ENCODE results near the gene RNF157. TPM values are rescaled to one million over a fixed set of nuclear protein-coding genes. Genes with fewer than 3 reads are reported as not detected.

The RNF157 gene
- total and polyA plus RNA-seq, 2 of the 13 experiments (the other 11 are each of a cell fraction or from before 2014, with no cell fraction given) = 0.44 to 1.5 TPM

GRCh38 chr17:76119409-76120371, 120.6 kb downstream of the RNF157 start (continued):
- TF ChIP-seq ZEB1 (IDR thresholded peaks at IDR 0.05; ENCODE audit: insufficient replicate concordance, low read depth) (no peak), HMGA1 (CRISPR knock-in tag; conservative IDR thresholded peaks at IDR 0.05) (no peak), RNF219 (CRISPR knock-in tag; IDR thresholded peaks at IDR 0.05) (no peak), SAFB2 (CRISPR knock-in tag; IDR thresholded peaks at IDR 0.05; ENCODE audit: borderline replicate concordance, low read depth) (no peak), SIN3A (IDR thresholded peaks at IDR 0.05; ENCODE audit: borderline replicate concordance, low read depth, low read length) (no peak), ZNF605 (CRISPR knock-in tag; IDR thresholded peaks at IDR 0.05) (peak; percentile 67), TEAD2 (CRISPR knock-in tag; IDR thresholded peaks at IDR 0.05) (no peak), ZNF44 (CRISPR knock-in tag; IDR thresholded peaks at IDR 0.05) (0 out of 2 replicates have a peak, but pooled peaks have one; percentile 23), ZNF816 (CRISPR knock-in tag; IDR thresholded peaks at IDR 0.05; ENCODE audit: borderline replicate concordance) (0 out of 2 replicates have a peak, but pooled peaks have one; percentile 41), SOX5 (CRISPR knock-in tag; IDR thresholded peaks at IDR 0.05; ENCODE audit: borderline replicate concordance) (peak; percentile 69), SRSF1 (optimal IDR thresholded peaks at IDR 0.05; ENCODE audit: low read depth, low read length) (no peak), MYNN (CRISPR knock-in tag; IDR thresholded peaks at IDR 0.05; ENCODE audit: low read depth) (no peak), ZNF639 (CRISPR knock-in tag; conservative IDR thresholded peaks at IDR 0.05) (no peak), BRCA1 (CRISPR knock-in tag; IDR thresholded peaks at IDR 0.05) (no peak), WIZ (CRISPR knock-in tag; IDR thresholded peaks at IDR 0.05) (no peak), ZNF12 (CRISPR knock-in tag; IDR thresholded peaks at IDR 0.05) (peak; percentile 61; the same call in 1 of the 2 replicates), BRD4 (CRISPR knock-in tag; IDR thresholded peaks at IDR 0.05) (no peak)
- TF ChIP-seq, protein P1, sequence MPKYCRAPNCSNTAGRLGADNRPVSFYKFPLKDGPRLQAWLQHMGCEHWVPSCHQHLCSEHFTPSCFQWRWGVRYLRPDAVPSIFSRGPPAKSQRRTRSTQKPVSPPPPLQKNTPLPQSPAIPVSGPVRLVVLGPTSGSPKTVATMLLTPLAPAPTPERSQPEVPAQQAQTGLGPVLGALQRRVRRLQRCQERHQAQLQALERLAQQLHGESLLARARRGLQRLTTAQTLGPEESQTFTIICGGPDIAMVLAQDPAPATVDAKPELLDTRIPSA (CRISPR knock-in tag; IDR thresholded peaks at IDR 0.05; ENCODE audit: borderline replicate concordance) = no peak
- TF ChIP-seq, protein P2, sequence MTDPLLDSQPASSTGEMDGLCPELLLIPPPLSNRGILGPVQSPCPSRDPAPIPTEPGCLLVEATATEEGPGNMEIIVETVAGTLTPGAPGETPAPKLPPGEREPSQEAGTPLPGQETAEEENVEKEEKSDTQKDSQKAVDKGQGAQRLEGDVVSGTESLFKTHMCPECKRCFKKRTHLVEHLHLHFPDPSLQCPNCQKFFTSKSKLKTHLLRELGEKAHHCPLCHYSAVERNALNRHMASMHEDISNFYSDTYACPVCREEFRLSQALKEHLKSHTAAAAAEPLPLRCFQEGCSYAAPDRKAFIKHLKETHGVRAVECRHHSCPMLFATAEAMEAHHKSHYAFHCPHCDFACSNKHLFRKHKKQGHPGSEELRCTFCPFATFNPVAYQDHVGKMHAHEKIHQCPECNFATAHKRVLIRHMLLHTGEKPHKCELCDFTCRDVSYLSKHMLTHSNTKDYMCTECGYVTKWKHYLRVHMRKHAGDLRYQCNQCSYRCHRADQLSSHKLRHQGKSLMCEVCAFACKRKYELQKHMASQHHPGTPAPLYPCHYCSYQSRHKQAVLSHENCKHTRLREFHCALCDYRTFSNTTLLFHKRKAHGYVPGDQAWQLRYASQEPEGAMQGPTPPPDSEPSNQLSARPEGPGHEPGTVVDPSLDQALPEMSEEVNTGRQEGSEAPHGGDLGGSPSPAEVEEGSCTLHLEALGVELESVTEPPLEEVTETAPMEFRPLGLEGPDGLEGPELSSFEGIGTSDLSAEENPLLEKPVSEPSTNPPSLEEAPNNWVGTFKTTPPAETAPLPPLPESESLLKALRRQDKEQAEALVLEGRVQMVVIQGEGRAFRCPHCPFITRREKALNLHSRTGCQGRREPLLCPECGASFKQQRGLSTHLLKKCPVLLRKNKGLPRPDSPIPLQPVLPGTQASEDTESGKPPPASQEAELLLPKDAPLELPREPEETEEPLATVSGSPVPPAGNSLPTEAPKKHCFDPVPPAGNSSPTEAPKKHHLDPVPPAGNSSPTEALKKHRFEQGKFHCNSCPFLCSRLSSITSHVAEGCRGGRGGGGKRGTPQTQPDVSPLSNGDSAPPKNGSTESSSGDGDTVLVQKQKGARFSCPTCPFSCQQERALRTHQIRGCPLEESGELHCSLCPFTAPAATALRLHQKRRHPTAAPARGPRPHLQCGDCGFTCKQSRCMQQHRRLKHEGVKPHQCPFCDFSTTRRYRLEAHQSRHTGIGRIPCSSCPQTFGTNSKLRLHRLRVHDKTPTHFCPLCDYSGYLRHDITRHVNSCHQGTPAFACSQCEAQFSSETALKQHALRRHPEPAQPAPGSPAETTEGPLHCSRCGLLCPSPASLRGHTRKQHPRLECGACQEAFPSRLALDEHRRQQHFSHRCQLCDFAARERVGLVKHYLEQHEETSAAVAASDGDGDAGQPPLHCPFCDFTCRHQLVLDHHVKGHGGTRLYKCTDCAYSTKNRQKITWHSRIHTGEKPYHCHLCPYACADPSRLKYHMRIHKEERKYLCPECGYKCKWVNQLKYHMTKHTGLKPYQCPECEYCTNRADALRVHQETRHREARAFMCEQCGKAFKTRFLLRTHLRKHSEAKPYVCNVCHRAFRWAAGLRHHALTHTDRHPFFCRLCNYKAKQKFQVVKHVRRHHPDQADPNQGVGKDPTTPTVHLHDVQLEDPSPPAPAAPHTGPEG (CRISPR knock-in tag; IDR thresholded peaks at IDR 0.05) = no peak
